ENCODE measurements around the gene NUDT1. TPM values are rescaled to one million over a fixed set of nuclear protein-coding genes. Genes with fewer than 3 reads are reported as not detected.

The NUDT1 gene
- total RNA-seq, 1 experiment from 2014 or later: 92.6 TPM

- BruUV-seq (replicated peaks): no TSS peak
- H3K27me3 ChIP-seq (ENCODE audit: control insufficient read depth, insufficient read depth, low read length): no peaks in the 10 kb centered on the region
- CTCF ChIA-PET: interaction anchor here (0.6 kb wide), 1 partner anchor 67 kb away, joined by 6 read pairs; no protein-coding TSS in a partner anchor
- DNase-seq (ENCODE audit: low read depth, low spot score) (no peak), ATAC-seq (no peak)
- H3K36me3 ChIP-seq (ENCODE audit: control insufficient read depth, insufficient read depth, low read length): no peaks in the 10 kb centered on the region
- no peak overlapping the region for H3K27ac ChIP-seq (ENCODE audit: low read length)
- intact Hi-C loops (cut with micrococcal nuclease; ENCODE audit: unreplicated experiment): no loop called here
- no peak overlapping the region for H3K4me3 ChIP-seq (ENCODE audit: low read depth in 2 of 2, low read length in 2 of 2)
- in situ Hi-C loops (cut with HindIII; ENCODE audit: low pct_unique_long_range_greater_than_20kb, low sequenced_read_pairs): no loop called here
- TF ChIP-seq REST (IDR thresholded peaks at IDR 0.05; ENCODE audit: insufficient read depth in 1 of 2, low read depth in 2 of 2, low read length in 1 of 2): no peak
- no peak for TF ChIP-seq POLR2AphosphoS5 (IDR thresholded peaks at IDR 0.05; ENCODE audit: low read depth, low read length)
- TF ChIP-seq CTCF (IDR thresholded peaks at IDR 0.05): no peak
- no peak for TF ChIP-seq TCF7L2 (IDR thresholded peaks at IDR 0.05; ENCODE audit: low read depth, low read length)
- no peak for TF ChIP-seq SIN3A (IDR thresholded peaks at IDR 0.05; ENCODE audit: borderline replicate concordance, insufficient read depth, low read depth, low read length)
- no peaks in the 10 kb centered on the region for H3K4me1 ChIP-seq (ENCODE audit: control insufficient read depth, insufficient read depth, low read length)
- no peaks in the 10 kb centered on the region for H3K9me3 ChIP-seq (ENCODE audit: control insufficient read depth, insufficient read depth, low read depth, low read length)
- POLR2A ChIA-PET: interaction anchor here (0.7 kb wide), 1 partner anchor 30 kb away, joined by 6 read pairs; no protein-coding TSS in a partner anchor
Measured at GRCh38 chr7:2280424-2280823, 38.4 kb downstream of the NUDT1 start.

GRCh38 chr7:2281541-2281940, 39.5 kb downstream of the NUDT1 start:
- intact Hi-C loops (cut with micrococcal nuclease; ENCODE audit: unreplicated experiment) (no loop called here), in situ Hi-C loops (cut with HindIII; ENCODE audit: low pct_unique_long_range_greater_than_20kb, low sequenced_read_pairs) (no loop called here)
- H3K4me1 ChIP-seq (ENCODE audit: control insufficient read depth, insufficient read depth, low read length): no peaks in the 10 kb centered on the region
- H3K36me3 ChIP-seq (ENCODE audit: control insufficient read depth, insufficient read depth, low read length): no peaks in the 10 kb centered on the region
- CTCF ChIA-PET: interaction anchor here (0.6 kb wide), 1 partner anchor 146 kb away, joined by 5 read pairs; no protein-coding TSS in a partner anchor
- BruUV-seq (replicated peaks): no TSS peak
- ATAC-seq: no peak
- no peak overlapping the region for H3K4me3 ChIP-seq (ENCODE audit: low read depth in 2 of 2, low read length in 2 of 2)
- POLR2A ChIA-PET: no interaction called here
- no peak overlapping the region for H3K27ac ChIP-seq (ENCODE audit: low read length)
- no peaks in the 10 kb centered on the region for H3K9me3 ChIP-seq (ENCODE audit: control insufficient read depth, insufficient read depth, low read depth, low read length)
- DNase-seq (ENCODE audit: low read depth, low spot score): no peak
- no peaks in the 10 kb centered on the region for H3K27me3 ChIP-seq (ENCODE audit: control insufficient read depth, insufficient read depth, low read length)
- TF ChIP-seq SIN3A (IDR thresholded peaks at IDR 0.05; ENCODE audit: borderline replicate concordance, insufficient read depth, low read depth, low read length) (no peak), TCF7L2 (IDR thresholded peaks at IDR 0.05; ENCODE audit: low read depth, low read length) (no peak), CTCF (IDR thresholded peaks at IDR 0.05) (no peak), REST (IDR thresholded peaks at IDR 0.05; ENCODE audit: insufficient read depth in 1 of 2, low read depth in 2 of 2, low read length in 1 of 2) (no peak), POLR2AphosphoS5 (IDR thresholded peaks at IDR 0.05; ENCODE audit: low read depth, low read length) (no peak)
